Right lobe of liver (tissue), 6 donors: Measurements from ENCODE around the gene PPP1R7. TPM values are rescaled to one million over a fixed set of nuclear protein-coding genes. Genes with fewer than 3 reads are reported as not detected.

Experiments used
- ATAC-seq, 4 donors: fragments of 200-7000 bp; cut with Tn5 transposase; one replicate each; pipeline ENCODE4 v1.9.1; 2020; ENCODE audit warnings: mild to moderate bottlenecking in 4 of 4, moderate library complexity in 4 of 4
- DNase-seq, 3 donors: peaks; one replicate each; pipeline ENCODE4 v3.0.0-alpha.2; 2020
- H3K27ac ChIP-seq, 3 donors: fragments of 200-600 bp; one replicate each; pipeline ENCODE4 v1.8.0; 2022
- H3K27me3 ChIP-seq, 2 donors: fragments of 200-600 bp; one replicate each; pipeline ENCODE4 v1.8.0; 2022
- H3K36me3 ChIP-seq, 4 donors: fragments of 200-600 bp; sonication (generic) in 1 of 4; one replicate each; pipeline versions ENCODE4 v1.5.1 to v1.8.0; 2017 to 2022; ENCODE audit warnings: control low read depth in 1 of 4
- H3K4me1 ChIP-seq, 4 donors: fragments of 200-600 bp; sonication (generic) in 1 of 4; one replicate each; pipeline versions ENCODE4 v1.5.1 to v1.8.0; 2017 to 2022; ENCODE audit warnings: control low read depth in 1 of 4
- H3K4me3 ChIP-seq, 3 donors: fragments of 200-600 bp; one replicate each; pipeline ENCODE4 v1.8.0; 2022
- H3K9me3 ChIP-seq, 4 donors: fragments of 200-600 bp; sonication (generic) in 1 of 4; one replicate each; pipeline versions ENCODE4 v1.5.1 to v1.8.0; 2017 to 2022; ENCODE audit warnings: control low read depth in 1 of 4
- POLR2A ChIP-seq: fragments of 450-650 bp; IDR thresholded peaks from one replicate; pipeline ENCODE4 v1.6.1; 2017; ENCODE audit warnings: antibody characterized with exemption, mild to moderate bottlenecking
- WGBS: methylation state at CpG from one replicate; pipeline ENCODE4 v1.1.6; 2018; ENCODE audit warnings: low coverage, low lambda C conversion rate; ENCODE audit not compliant: insufficient coverage; ENCODE audit errors: missing lambda C conversion rate; 5-methylcytosine and 5-hydroxymethylcytosine counted together
- intact Hi-C, 2 donors: fragments of 100-400 bp; cut with DNase I; formaldehyde crosslinking; loops; one replicate each; pipeline versions ENCODE4 v1.11.2 to v1.14.1; 2022
- total RNA-seq, 6 experiments: library from RNA; depleted of rRNA in 2 of 6; stranded (reverse); fragments of >200 nt in 2 of 6; fragmentation: NEBNext Ultra II Directional in 3 of 6; extraction: Animal tissue kit (Norgen Biotek cat#: 25700) in 3 of 6; gene quantifications; one replicate each; pipeline versions ENCODE4 v1.1.0 to v1.2.4, GENCODE V29; 2016 to 2023
- TF ChIP-seq, protein P1 (sequence below), 4 donors: fragments of 200-600 bp in 3 of 4; fragments of 450-650 bp in 1 of 4; IDR thresholded peaks; one replicate each; pipeline versions ENCODE4 v1.5.1 to v1.8.0; 2016 to 2022; ENCODE audit warnings: antibody characterized with exemption in 4 of 4, mild to moderate bottlenecking in 2 of 4
- donor health status: DM: no; HTN: yes; CAD: no.
- donor health status: DM: no; HTN: no; CAD: no.
- donor health status: DM: no; HTN: no; CAD: no.
- donor health status: DM: no; HTN: yes; CAD: no.
- donor health status: DM: no; HTN: yes; CAD: no.

The PPP1R7 gene
- total RNA-seq, 6 experiments from 2014 or later: 27.8 to 35.7 (median 29.5) TPM

DNA sequence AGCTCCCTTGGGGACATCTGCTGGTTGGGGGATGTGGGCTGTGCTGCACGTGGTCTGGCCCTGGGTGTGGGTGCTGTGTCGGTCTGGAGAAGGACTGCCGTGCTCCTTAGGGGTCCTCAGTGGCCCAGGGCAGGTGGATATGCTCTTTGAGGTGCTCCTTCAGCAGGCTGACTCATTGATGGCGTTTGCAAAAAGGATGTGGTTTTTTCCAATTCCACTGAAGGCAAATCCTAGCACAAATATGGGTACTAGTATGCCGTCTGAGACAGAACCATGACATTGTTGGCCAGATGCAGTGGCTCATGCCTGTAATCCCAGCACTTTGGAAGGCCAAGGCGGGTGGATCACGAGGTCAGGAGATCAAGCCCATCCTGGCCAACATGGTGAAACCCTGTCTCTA is 3.3 kb downstream of the PPP1R7 start:
- peaks cover 0 to 12% (median 2%) of the 10 kb centered on the region in 4 donors for H3K4me1 ChIP-seq
- intact Hi-C loops: no loop called here
- no peaks in the 10 kb centered on the region for H3K27me3 ChIP-seq
- ATAC-seq (no peak), DNase-seq (no peak)
- WGBS: 83% methylated on average over 2 of the region's 7 CpGs
- no peak overlapping the region for H3K27ac ChIP-seq
- H3K4me3 ChIP-seq: no peak overlapping the region
- TF ChIP-seq, protein P1, sequence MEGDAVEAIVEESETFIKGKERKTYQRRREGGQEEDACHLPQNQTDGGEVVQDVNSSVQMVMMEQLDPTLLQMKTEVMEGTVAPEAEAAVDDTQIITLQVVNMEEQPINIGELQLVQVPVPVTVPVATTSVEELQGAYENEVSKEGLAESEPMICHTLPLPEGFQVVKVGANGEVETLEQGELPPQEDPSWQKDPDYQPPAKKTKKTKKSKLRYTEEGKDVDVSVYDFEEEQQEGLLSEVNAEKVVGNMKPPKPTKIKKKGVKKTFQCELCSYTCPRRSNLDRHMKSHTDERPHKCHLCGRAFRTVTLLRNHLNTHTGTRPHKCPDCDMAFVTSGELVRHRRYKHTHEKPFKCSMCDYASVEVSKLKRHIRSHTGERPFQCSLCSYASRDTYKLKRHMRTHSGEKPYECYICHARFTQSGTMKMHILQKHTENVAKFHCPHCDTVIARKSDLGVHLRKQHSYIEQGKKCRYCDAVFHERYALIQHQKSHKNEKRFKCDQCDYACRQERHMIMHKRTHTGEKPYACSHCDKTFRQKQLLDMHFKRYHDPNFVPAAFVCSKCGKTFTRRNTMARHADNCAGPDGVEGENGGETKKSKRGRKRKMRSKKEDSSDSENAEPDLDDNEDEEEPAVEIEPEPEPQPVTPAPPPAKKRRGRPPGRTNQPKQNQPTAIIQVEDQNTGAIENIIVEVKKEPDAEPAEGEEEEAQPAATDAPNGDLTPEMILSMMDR (IDR thresholded peaks at IDR 0.05): no peak
- TF ChIP-seq POLR2A: no peak
- H3K9me3 ChIP-seq: no peaks in the 10 kb centered on the region
- peaks cover 0 to 22% (median 8%) of the 10 kb centered on the region in 4 donors for H3K36me3 ChIP-seq

DNA sequence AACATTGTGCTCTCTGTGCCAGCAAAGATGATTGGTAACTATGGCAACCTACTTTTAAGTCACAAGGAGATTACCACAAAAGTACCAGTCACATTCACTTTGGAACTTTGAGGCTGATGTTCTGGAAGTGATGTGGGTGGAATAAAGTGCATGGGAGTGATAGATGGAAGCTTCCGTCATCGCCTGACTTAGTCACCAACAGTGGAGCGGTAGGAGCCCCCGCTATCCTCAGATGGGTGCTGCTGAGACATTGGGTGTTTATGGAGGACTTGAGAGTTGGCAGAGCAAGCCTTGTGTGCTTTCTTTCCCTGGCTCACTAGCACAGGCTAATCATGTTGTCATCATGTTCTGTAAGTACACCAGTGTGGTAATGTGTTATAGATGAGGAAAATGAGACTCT is 4.6 kb downstream of the PPP1R7 start:
- Histone ChIP-seq H3K36me3 (peaks cover 0 to 30% (median 14%) of the 10 kb centered on the region in 4 donors), H3K27ac (no peak overlapping the region), H3K27me3 (no peaks in the 10 kb centered on the region), H3K4me3 (no peak overlapping the region), H3K9me3 (no peaks in the 10 kb centered on the region), H3K4me1 (peaks cover 0 to 4% (median 2%) of the 10 kb centered on the region in 4 donors)
- TF ChIP-seq, protein P1 (IDR thresholded peaks at IDR 0.05): no peak
- no peak for TF ChIP-seq POLR2A
- intact Hi-C loops: no loop called here
- ATAC-seq (no peak), DNase-seq (no peak)
- WGBS: 100% methylated on average over 1 of the region's 4 CpGs

DNA sequence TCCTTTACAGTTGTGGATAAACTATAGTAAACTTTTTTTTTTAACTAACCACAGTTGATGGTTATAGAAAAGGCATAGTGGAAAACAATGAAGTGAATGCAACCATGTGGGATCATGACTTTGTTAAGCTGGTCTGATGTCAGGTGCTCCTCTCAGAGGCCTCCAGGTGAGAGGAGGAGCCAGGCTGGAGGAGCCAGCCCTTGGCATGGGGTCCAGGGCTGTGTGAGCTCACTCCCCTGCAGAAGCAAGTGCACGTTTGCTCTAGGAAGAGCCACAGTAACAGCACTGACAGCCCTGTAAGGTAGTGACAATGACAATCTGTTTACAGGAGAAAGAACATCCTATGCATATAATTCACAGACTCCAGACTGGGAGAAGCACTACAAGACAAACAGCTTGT is 5.7 kb downstream of the PPP1R7 start:
- intact Hi-C loops: no loop called here
- peaks cover 0 to 37% (median 15%) of the 10 kb centered on the region in 4 donors for H3K36me3 ChIP-seq

DNA sequence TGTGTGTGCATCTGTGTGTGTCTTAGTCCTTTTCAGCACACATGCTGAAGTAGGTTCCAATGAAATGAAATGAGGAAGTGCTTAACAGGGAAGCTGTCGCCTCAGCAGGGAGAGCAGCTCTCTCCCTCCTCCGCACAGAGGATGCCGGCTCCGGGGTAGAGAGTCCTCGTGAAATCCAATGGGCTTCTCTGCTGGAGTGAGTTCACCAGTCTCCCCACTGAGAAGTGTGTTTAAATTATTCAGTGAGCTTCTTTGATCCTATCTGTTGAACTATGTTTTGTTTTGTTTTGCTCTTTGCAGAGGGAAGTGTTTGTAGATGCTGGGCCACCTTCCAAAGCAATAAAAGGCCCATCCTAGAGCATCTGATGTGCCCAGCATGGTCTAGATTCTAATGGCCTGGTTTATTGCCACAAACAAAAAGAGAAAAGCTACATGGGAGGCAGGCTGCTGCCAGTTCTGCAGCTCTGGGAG is 6.7 kb downstream of the PPP1R7 start:
- Histone ChIP-seq H3K27me3 (no peaks in the 10 kb centered on the region), H3K9me3 (no peaks in the 10 kb centered on the region), H3K27ac (no peak overlapping the region), H3K36me3 (peaks cover 0 to 37% (median 15%) of the 10 kb centered on the region in 4 donors), H3K4me3 (no peak overlapping the region), H3K4me1 (no peaks in the 10 kb centered on the region)
- no peak for TF ChIP-seq POLR2A
- TF ChIP-seq, protein P1 (IDR thresholded peaks at IDR 0.05): no peak
- no peak for ATAC-seq
- 63% methylated on average over 3 of the region's 5 CpGs for WGBS
- DNase-seq: no peak
- intact Hi-C loops: no loop called here

More for the DNA sequence above, 5.7 kb downstream of the PPP1R7 start:
- H3K9me3 ChIP-seq: no peaks in the 10 kb centered on the region
- ATAC-seq (no peak), DNase-seq (no peak)
- TF ChIP-seq, protein P1 (IDR thresholded peaks at IDR 0.05): no peak
- no peak for TF ChIP-seq POLR2A
- no peak overlapping the region for H3K4me3 ChIP-seq
- no peak overlapping the region for H3K27ac ChIP-seq
- 90% methylated on average over 1 of the region's 1 CpG for WGBS
- peaks cover 0 to 4% (median 2%) of the 10 kb centered on the region in 4 donors for H3K4me1 ChIP-seq
- H3K27me3 ChIP-seq: no peaks in the 10 kb centered on the region
